Stimulated activated CD4-positive, alpha-beta T cell treated with anti-CD3 and anti-CD28 coated beads, Interleukin-12 subunit alpha, Interleukin-12 subunit beta, amount 100 ng/mL, for 48 hours (primary cell): ENCODE data around the gene RGS7.
"Not testable (repeated sequence)": the region's sequence is repeated elsewhere in the genome, so short reads cannot be mapped to it uniquely, and the experiment has no call there.

Source experiments
- DNase-seq, 3 donors: peaks; one replicate each; pipeline ENCODE4 v3.0.0-alpha.2; 2020; ENCODE audit warnings: low read depth in 2 of 3, low spot score in 1 of 3

Gene RGS7

GRCh38 chr1:240931031-240931430, 426.0 kb downstream of the RGS7 start:
- DNase-seq: no peak

GRCh38 chr1:240928265-240928664, 428.7 kb downstream of the RGS7 start:
- DNase-seq: no peak

DNA sequence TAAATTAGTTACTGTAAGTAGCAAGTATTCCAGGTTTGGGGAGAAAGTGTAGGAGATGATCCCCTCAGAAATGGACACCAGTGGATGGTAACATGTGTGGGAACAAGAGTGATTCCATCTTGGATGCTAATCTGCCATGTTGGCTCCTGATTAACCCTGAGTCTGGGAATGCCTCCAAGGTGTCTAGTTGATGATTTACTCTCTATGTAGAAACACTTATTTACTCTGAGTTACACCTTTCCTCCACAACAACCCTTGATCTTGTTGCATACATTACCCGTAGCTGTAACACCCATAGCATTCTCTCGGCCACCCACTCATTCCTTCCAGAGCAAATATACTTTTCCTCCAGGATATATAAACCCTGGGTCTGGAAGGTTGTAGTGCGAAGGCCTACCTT, 429.2 kb downstream of the RGS7 start:
- DNase-seq: no peak

GRCh38 chr1:240925273-240925672, 431.7 kb downstream of the RGS7 start:
- no peak for DNase-seq

GRCh38 chr1:240917976-240918375, 439.0 kb downstream of the RGS7 start:
- no peak for DNase-seq

DNA sequence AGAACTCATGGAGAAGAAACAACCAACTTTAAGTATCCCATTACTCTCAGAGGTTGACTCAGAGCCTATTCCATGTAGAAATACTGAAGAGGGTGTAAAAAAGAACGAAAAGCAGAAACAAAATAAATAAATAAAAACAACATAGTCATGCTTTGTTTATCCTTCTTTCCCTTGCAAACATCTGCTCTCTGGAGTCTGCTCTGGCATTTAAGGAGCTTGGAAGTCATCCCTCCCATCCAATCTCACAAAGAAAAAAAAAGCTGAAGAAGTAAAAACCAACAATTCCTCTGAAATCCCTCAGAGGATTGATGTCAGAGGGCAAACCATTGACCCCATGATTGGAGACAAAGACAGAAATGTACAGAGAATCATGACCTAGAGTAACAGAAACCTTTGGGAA, 442.5 kb downstream of the RGS7 start:
- DNase-seq: no peak

GRCh38 chr1:240912821-240913220, 444.2 kb downstream of the RGS7 start:
- DNase-seq: no peak

DNA sequence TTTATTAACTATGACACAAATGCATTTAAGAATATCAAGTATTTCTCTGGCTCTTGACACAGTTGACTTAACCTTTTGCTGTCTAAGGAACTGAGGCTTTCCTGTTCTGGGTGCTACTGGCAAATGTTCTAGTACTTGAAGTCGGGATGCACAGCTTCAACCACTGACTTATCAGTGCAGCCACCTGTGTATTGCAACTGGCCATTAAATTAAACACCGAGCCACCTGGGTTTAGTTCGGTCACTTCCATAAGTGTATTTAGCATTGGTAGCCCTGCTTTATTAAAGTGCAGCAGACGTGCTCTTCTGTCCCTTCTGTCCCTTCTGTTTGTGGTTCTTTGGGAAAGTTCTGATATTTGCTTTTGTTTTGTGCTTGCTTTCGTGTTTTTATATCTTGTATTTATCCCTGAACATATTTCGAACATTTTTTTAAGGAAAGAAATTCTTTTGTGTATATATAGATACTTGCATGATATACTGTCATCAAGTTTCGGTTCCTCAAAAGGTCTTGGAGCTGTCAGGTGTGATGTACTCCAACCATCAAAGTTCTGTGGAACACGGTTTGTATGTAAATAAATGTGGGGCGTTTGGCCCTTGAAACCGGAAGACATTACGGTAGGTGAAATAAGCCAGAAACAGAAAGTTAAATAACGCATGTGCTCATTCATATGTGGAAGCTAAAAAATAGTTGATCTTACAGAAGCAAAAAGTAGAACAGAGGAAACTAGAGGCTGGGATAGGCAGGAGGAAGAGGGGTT, 447.1 kb downstream of the RGS7 start:
- no peak for DNase-seq

DNA sequence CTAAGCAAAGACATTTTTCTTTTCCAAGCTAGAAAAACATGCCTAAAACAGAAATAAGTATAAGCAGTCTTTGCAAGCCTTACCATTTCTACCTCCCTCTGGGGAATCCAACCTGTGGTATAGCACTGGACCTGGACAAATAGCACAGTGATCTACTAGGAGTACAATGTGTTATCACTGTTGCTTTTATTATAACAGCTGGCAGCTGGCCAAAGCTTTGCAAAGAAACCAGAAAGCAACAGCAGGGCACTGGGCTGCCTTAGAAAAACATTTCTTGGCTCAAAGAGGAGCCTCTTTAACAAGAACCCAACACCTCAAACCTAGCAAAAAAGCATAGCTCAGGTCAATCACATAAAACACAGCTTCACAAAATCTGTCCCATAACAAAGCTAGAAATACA, 450.5 kb downstream of the RGS7 start:
- DNase-seq: no peak

DNA sequence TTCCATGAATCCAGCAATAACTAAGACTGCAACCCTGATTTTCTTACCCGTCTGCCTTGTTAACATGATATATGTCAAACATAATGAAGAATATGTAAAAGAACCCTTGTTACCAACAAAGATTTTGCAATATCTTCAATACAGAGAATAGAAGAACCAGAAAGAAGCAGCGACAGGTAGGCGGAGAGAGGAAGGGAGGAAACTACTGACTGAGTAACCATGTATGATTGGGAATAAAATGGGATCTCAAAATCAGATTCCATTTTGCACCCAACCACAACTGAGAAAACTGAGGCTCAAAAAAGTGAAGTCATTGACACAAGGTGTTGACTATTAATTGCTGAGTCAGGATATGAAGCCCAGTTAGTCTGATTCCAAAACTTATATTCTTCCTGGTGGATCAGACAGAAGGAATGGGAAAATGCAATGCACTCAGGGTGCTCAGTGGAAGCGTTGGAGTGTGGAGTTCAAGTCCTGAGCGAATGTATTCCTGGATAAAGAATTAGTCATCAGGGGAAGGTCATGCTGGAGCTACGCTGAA, 451.7 kb downstream of the RGS7 start:
- DNase-seq: no peak

DNA sequence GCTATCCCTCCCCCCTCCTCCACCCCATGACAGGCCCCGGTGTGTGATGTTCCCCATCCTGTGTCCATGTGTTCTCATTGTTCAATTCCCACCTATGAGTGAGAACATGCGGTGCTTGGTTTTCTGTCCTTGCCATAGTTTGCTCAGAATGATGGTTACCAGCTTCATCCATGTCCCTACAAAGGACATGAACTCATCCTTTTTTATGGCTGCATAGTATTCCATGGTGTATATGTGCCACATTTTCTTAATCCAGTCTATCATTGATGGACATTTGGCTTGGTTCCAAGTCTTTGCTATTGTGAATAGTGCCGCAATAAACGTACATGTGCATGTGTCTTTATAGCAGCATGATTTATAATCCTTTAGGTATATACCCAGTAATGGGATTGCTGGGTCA, 461.6 kb downstream of the RGS7 start:
- not testable (repeated sequence) for DNase-seq

DNA sequence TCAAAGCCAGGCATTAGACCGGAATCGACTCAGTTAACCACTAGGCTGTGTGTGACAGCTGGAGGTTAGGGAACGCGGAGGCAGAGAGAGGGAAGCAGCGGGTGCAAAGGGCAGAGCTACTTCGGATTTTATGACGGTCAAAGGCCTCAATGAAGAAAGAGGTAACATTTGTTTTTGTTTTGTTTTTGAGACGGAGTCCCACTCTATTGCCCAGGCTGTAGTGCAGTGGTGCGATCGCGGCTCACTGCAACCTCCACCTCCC, 468.3 kb downstream of the RGS7 start:
- no peak for DNase-seq

DNA sequence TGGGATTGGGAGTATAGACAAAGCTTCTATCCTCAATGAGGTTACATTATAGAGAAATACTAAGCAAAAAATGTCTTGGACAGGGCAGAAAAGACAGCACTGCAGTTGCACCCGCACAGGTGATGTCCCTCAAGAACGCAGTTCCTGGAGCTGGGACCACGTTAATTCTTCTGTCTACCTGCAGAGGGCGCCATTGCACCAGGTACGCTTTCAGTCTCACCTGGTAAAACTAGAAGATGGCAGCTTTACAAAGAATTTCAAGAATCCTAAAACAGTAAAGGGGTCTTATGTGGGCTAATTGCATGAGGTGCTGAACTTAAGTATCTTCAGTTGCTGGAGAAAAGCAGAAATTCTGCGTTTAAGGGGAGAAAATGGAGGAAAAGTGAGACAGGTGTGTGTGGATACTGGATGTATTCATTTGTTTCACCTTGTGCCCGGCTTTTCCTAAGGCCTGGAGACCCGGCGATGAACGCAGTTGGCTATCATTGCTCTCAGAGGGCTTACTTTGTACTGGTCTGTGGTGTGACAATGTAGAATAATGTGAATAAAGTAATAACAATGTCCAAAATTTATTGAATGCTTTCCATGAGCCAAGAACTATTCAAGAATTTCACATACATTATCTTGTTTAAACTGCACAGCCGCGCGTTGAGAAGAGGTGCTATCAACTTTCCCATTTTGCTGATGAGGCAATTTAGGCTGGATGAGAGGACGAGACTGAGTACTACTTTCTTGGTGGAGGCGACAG, 468.8 kb downstream of the RGS7 start:
- peak; percentile 1 to 9 (median 9) for DNase-seq

DNA sequence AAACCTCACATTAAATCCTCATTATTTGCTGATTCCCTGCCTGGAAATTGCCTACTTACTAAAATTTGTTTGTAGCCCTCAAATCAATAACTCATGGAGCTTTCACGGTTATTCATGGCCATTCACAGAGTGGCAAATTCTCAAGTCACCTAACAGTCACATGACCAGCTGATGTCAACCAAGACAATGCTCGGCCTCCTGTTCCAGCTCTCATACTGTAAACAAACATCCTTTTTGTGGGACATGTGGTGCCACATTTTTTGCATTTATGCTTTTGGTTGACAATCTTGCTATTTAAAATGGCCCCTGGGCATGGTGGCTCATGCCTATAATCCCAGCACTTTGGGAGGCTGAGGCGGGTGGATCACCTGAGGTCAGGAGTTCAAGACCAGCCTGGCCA, 473.5 kb downstream of the RGS7 start:
- DNase-seq: no peak

DNA sequence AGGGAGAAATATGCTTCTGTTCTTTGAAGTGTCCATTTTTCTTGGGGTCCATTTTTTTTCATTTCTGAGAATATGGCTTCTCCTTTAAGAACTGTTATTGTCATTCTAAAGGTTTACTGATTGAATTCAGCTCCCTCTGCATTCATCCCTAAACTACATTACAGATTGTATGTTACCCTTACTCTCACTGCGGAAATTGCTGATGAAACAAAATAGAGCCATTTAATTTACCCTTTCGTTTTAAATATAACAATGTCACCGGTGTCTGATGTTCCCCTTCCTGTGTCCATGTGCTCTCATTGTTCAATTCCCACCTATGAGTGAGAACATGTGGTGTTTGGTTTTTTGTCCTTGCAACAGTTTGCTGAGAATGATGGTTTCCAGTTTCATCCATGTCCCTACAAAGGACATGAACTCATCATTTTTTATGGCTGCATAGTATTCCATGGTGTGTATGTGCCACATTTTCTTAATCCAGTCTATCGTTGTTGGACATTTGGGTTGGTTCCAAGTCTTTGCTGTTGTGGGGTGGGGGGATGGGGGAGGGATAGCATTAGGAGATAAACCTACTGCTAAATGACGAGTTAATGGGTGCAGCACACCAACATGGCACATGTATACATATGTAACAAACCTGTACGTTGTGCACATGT, 474.2 kb downstream of the RGS7 start:
- DNase-seq: not testable (repeated sequence)

DNA sequence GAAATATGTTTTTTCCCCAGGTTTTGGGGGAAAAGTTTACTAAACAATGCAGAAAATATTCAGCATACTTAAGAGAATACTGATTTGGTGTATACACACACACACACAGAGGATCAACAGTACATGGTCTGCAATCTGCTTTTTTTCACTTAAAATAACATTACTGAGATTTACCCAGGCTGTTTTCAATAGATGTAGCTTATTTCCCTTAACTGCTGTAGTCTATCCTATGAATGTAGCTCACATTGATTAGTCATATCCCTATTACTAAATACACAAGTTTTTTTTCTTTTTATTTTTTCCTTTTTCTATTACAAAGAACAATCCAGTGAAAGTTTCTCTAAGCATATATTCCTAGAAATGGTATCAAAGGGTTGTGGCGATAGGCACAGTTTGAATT, 478.4 kb downstream of the RGS7 start:
- no peak for DNase-seq

DNA sequence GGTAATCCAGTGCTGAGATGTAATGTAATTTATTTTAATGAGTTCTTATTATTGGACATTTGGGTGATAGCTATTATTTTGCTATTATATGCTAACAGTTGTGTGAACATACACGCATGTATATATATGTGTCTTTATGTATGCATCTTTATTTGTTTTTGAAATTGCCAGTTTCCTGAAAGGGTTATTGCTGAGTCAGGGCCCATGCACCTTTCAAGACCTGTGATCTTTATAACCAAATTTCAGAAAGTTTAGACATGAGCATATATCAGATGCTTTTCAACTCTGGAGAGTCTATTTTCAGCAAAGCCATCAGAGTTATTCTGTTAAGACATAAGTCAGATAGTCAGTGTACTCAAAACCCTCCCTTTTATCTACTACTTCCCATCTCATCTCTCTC, 479.4 kb downstream of the RGS7 start:
- DNase-seq: no peak

DNA sequence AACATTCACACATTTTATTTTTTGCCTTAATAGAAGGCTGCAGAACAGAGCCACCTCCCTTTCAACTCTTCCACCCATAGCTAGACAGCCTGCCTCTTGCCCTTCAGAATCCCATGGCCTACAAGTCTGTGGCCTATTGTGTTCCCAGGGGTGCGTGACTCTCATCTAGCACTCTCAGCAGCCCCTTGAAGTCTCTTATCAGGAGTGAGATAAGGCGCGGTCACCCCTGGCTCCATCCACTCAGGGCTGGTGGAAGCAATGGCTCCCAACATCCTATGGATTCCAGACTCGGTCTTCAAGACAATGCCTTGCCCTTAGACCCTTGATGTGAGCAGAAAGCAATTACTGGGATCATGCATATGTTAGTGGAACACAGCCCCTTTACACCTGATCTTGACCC, 480.9 kb downstream of the RGS7 start:
- DNase-seq: no peak

DNA sequence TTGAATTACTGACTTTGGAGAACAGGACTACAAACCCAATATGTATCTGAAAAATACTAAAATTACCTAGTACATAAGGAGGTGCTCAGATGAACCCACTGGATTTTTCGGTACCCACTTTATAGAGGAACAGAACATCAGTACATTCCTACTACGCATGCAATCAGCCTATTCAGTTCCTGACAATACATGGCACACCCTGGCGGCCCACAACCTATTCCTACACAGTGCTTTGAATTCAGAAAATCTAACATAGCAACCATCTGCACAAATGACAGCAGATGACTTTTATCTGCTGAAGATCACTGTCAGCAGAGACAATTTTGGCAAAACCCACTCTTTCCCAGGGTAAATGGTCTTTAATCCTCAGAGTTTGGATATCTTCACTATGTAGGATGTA, 487.9 kb downstream of the RGS7 start:
- DNase-seq: no peak

GRCh38 chr1:240866724-240867123, 490.3 kb downstream of the RGS7 start:
- DNase-seq: no peak

DNA sequence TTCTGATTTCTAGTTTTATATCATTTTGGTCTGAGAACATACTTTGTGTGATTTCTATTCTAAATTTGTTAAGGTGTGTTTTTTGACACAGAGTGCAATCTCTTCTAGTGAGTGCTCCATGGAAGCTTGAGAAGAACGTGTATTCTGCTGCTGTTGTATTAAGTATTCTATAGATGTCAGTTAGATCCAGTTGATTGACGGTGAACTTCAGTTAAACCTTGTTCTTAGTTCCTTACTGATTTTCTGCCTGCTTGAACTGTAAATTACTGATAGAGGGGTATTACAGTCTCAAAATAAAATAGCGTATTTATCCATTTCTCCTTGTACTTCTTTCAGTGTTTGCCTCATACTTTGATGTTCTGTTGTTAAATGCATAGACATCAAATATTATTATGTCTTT, 497.0 kb downstream of the RGS7 start:
- no peak for DNase-seq

DNA sequence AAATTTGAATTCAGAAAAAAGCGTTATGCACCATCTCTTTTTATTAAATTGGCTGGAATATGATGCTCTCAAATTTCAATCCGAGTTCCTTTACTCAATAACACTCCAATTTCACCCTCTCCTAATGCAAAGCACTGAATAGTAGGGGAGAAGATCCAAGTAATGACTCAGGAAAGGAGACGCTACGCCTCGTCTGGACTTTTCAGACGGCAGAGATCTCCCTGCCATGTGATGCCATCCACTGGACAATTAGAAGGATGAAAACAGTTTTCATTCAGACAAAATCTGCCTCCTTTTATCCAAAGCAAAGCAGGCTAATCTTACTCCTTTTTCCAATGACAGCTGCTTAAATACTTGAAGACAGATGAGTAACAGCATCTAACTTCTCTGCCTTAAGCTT, 502.6 kb downstream of the RGS7 start:
- DNase-seq: no peak
